ENCODE results near the gene SIT1.

- TF ChIP-seq JUN (IDR thresholded peaks at IDR 0.05) = no peak
- TF ChIP-seq, protein P1, sequence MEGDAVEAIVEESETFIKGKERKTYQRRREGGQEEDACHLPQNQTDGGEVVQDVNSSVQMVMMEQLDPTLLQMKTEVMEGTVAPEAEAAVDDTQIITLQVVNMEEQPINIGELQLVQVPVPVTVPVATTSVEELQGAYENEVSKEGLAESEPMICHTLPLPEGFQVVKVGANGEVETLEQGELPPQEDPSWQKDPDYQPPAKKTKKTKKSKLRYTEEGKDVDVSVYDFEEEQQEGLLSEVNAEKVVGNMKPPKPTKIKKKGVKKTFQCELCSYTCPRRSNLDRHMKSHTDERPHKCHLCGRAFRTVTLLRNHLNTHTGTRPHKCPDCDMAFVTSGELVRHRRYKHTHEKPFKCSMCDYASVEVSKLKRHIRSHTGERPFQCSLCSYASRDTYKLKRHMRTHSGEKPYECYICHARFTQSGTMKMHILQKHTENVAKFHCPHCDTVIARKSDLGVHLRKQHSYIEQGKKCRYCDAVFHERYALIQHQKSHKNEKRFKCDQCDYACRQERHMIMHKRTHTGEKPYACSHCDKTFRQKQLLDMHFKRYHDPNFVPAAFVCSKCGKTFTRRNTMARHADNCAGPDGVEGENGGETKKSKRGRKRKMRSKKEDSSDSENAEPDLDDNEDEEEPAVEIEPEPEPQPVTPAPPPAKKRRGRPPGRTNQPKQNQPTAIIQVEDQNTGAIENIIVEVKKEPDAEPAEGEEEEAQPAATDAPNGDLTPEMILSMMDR (IDR thresholded peaks at IDR 0.05) = peak; percentile 57
- no peak for TF ChIP-seq POLR2A (IDR thresholded peaks at IDR 0.05; ENCODE audit: low read length)
- TF ChIP-seq SMC3 (IDR thresholded peaks at IDR 0.05) = peak; percentile 50; the same call in 2 of the 3 replicates
- TF ChIP-seq, protein P2, sequence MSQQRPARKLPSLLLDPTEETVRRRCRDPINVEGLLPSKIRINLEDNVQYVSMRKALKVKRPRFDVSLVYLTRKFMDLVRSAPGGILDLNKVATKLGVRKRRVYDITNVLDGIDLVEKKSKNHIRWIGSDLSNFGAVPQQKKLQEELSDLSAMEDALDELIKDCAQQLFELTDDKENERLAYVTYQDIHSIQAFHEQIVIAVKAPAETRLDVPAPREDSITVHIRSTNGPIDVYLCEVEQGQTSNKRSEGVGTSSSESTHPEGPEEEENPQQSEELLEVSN (IDR thresholded peaks at IDR 0.05; ENCODE audit: borderline replicate concordance, low read depth) = no peak
- peak; percentile 63 to 66 for TF ChIP-seq RAD21 (conservative IDR thresholded peaks at IDR 0.05 in 1 of 2, IDR thresholded peaks at IDR 0.05 in 1 of 2)
These were observed 10.3 kb upstream of the SIT1 start for GRCh38 chr9:35660966-35661415.
